IMR-90 (cell line): ENCODE measurements around the gene EBF3. TPM values are rescaled to one million over a fixed set of nuclear protein-coding genes. Genes with fewer than 3 reads are reported as not detected.

Source experiments
- ATAC-seq: fragments of 200-7000 bp; cut with Tn5 transposase; 2 replicates; pipeline ENCODE4 v1.9.1; 2020; ENCODE audit warnings: low read depth, mild to moderate bottlenecking, moderate library complexity
- BruUV-seq: library from RNA; stranded (reverse); fragments of 400-500 nt; replicated peaks from 2 replicates; lab custom pipeline; 2021; lab: Mats Ljungman, UMichigan
- CTCF ChIA-PET: fragments of 300-600 bp; formaldehyde crosslinking; extraction: SDS; loops from one replicate; lab custom pipeline; 2021; ENCODE audit warnings: antibody characterized with exemption; lab: Yijun Ruan, JAX
- POLR2A ChIA-PET: fragments of 300-600 bp; sonication (Branson Sonifier 250); formaldehyde crosslinking; loops from one replicate; lab custom pipeline; 2022; ENCODE audit warnings: antibody characterized with exemption; ENCODE audit not compliant: unreplicated experiment; lab: Charles Lee
- DNase-seq: peaks from one replicate; pipeline ENCODE4 v3.0.0; 2013
- H2AFZ ChIP-seq: replicated peaks from 2 replicates; pipeline ENCODE3; 2013; ENCODE audit warnings: low read length, mild to moderate bottlenecking; ENCODE audit not compliant: poor library complexity
- H2AK5ac ChIP-seq: 2 replicates; pipeline ENCODE4 v1.6.1; 2013; ENCODE audit warnings: low read depth, low read length, inconsistent platforms
- H2AK9ac ChIP-seq: replicated peaks from 2 replicates; pipeline ENCODE3; 2013; ENCODE audit warnings: mild to moderate bottlenecking, low read depth, low read length, moderate library complexity; ENCODE audit not compliant: poor library complexity
- H2BK120ac ChIP-seq: 2 replicates; pipeline ENCODE4 v1.6.1; 2013; ENCODE audit warnings: low read depth, low read length, inconsistent platforms
- H2BK15ac ChIP-seq: 3 replicates; pipeline ENCODE4 v1.6.1; 2013; ENCODE audit warnings: low read depth, low read length, inconsistent platforms
- H2BK20ac ChIP-seq: 2 replicates; pipeline ENCODE4 v1.6.1; 2013; ENCODE audit warnings: low read depth, mild to moderate bottlenecking, inconsistent platforms, low read length, moderate library complexity
- H2BK5ac ChIP-seq: 2 replicates; pipeline ENCODE4 v1.6.1; 2013; ENCODE audit warnings: mild to moderate bottlenecking, low read depth, low read length, inconsistent platforms; ENCODE audit not compliant: poor library complexity, severe bottlenecking
- H3K14ac ChIP-seq: replicated peaks from 2 replicates; pipeline ENCODE4 v1.6.1; 2013; ENCODE audit warnings: low read depth, low read length, inconsistent platforms
- H3K18ac ChIP-seq: 2 replicates; pipeline ENCODE4 v1.6.1; 2013; ENCODE audit warnings: low read depth, low read length, control low read depth
- H3K23ac ChIP-seq: 2 replicates; pipeline ENCODE4 v1.6.1; 2013; ENCODE audit warnings: low read depth, low read length, inconsistent platforms
- H3K27ac ChIP-seq: 2 replicates; pipeline ENCODE4 v1.5.1; 2013; ENCODE audit warnings: mild to moderate bottlenecking, control low read depth, low read length; ENCODE audit not compliant: insufficient read depth
- H3K27me3 ChIP-seq: 2 replicates; pipeline ENCODE4 v1.6.1; 2013; ENCODE audit warnings: low read length; ENCODE audit not compliant: control insufficient read depth, insufficient read depth
- H3K36me3 ChIP-seq: 2 replicates; pipeline ENCODE4 v1.6.1; 2013; ENCODE audit warnings: low read length, mixed read lengths; ENCODE audit not compliant: control insufficient read depth, insufficient read depth
- H3K4ac ChIP-seq: 2 replicates; pipeline ENCODE4 v1.6.1; 2013; ENCODE audit warnings: low read depth, low read length, inconsistent platforms
- H3K4me1 ChIP-seq: 2 replicates; pipeline ENCODE4 v1.6.1; 2013; ENCODE audit warnings: low read length, mixed read lengths; ENCODE audit not compliant: control insufficient read depth, insufficient read depth
- H3K4me2 ChIP-seq: 2 replicates; pipeline ENCODE4 v1.6.1; 2013; ENCODE audit warnings: low read depth, mild to moderate bottlenecking, control low read depth, low read length, moderate library complexity
- H3K4me3 ChIP-seq: 2 replicates; pipeline ENCODE4 v1.5.1; 2013; ENCODE audit warnings: low read depth, mild to moderate bottlenecking, control low read depth, low read length, moderate library complexity; ENCODE audit not compliant: insufficient read depth
- H3K56ac ChIP-seq: 2 replicates; pipeline ENCODE4 v1.6.1; 2013; ENCODE audit warnings: low read length, inconsistent platforms; ENCODE audit not compliant: insufficient read depth; ENCODE audit errors: extremely low read depth
- H3K79me1 ChIP-seq, 2 experiments: 2 replicates each; pipeline ENCODE4 v1.6.1; 2013; ENCODE audit warnings: low read length in 2 of 2, inconsistent platforms in 1 of 2, low read depth in 1 of 2
- H3K9ac ChIP-seq: 2 replicates; pipeline ENCODE4 v1.6.1; 2013; ENCODE audit warnings: low read depth, low read length, control low read depth
- H3K9me1 ChIP-seq: 2 replicates; pipeline ENCODE4 v1.6.1; 2013; ENCODE audit warnings: low read length, inconsistent platforms; ENCODE audit not compliant: insufficient read depth
- H3K9me3 ChIP-seq: 2 replicates; pipeline ENCODE4 v1.6.1; 2013; ENCODE audit warnings: low read length; ENCODE audit not compliant: control insufficient read depth, insufficient read depth
- H4K20me1 ChIP-seq: 2 replicates; pipeline ENCODE4 v1.6.1; 2013; ENCODE audit warnings: low read length, inconsistent platforms; ENCODE audit not compliant: insufficient read depth
- H4K5ac ChIP-seq: 2 replicates; pipeline ENCODE4 v1.6.1; 2013; ENCODE audit warnings: mild to moderate bottlenecking, low read depth, low read length, control low read depth
- H4K8ac ChIP-seq, 2 experiments: 2 replicates each; pipeline ENCODE4 v1.6.1; 2013; ENCODE audit warnings: low read depth in 2 of 2, low read length in 2 of 2, control low read depth in 1 of 2, inconsistent platforms in 1 of 2
- H4K91ac ChIP-seq: 2 replicates; pipeline ENCODE4 v1.6.1; 2013; ENCODE audit warnings: low read depth, low read length, inconsistent platforms; ENCODE audit not compliant: insufficient read depth
- BHLHE40 ChIP-seq: fragments of 150-350 bp; IDR thresholded peaks from 2 replicates; pipeline ENCODE4 v1.6.1; 2016; ENCODE audit warnings: mild to moderate bottlenecking, low read depth, low read length
- CEBPB ChIP-seq: IDR thresholded peaks from 2 replicates; pipeline ENCODE4 v1.6.1; 2012; ENCODE audit warnings: low read depth, low read length, improper control_type of control experiment
- CHD1 ChIP-seq: IDR thresholded peaks from 2 replicates; pipeline ENCODE4 v1.6.1; 2012; ENCODE audit warnings: low read depth, low read length, improper control_type of control experiment
- FOS ChIP-seq: fragments of 150-350 bp; IDR thresholded peaks from 2 replicates; pipeline ENCODE4 v1.6.1; 2016; ENCODE audit warnings: low read depth, low read length
- MAFK ChIP-seq: IDR thresholded peaks from 2 replicates; pipeline ENCODE4 v1.6.1; 2012; ENCODE audit warnings: low read depth, low read length, improper control_type of control experiment
- MAZ ChIP-seq: IDR thresholded peaks from 2 replicates; pipeline ENCODE4 v1.6.1; 2012; ENCODE audit warnings: low read depth, mild to moderate bottlenecking, low read length, improper control_type of control experiment, moderate library complexity, borderline replicate concordance
- MXI1 ChIP-seq: IDR thresholded peaks from 2 replicates; pipeline ENCODE4 v1.6.1; 2012; ENCODE audit warnings: low read depth, mild to moderate bottlenecking, low read length, moderate library complexity, borderline replicate concordance
- NFE2L2 ChIP-seq: fragments of 150-350 bp; IDR thresholded peaks from 2 replicates; pipeline ENCODE4 v1.6.1; 2016; ENCODE audit warnings: low read depth, mild to moderate bottlenecking, low read length
- POLR2A ChIP-seq: IDR thresholded peaks from 2 replicates; pipeline ENCODE4 v1.6.1; 2012; ENCODE audit warnings: mild to moderate bottlenecking, low read depth, low read length
- RAD21 ChIP-seq: IDR thresholded peaks from 2 replicates; pipeline ENCODE4 v1.6.1; 2012; ENCODE audit warnings: low read length, improper control_type of control experiment
- RCOR1 ChIP-seq: IDR thresholded peaks from 2 replicates; pipeline ENCODE4 v1.6.1; 2012; ENCODE audit warnings: mild to moderate bottlenecking, low read length, improper control_type of control experiment; ENCODE audit not compliant: insufficient replicate concordance
- RFX5 ChIP-seq: IDR thresholded peaks from 2 replicates; pipeline ENCODE4 v1.8.0; 2012; ENCODE audit warnings: low read depth, mild to moderate bottlenecking, low read length, moderate library complexity
- SMC3 ChIP-seq: fragments of 150-350 bp; IDR thresholded peaks from 2 replicates; pipeline ENCODE4 v1.6.1; 2016; ENCODE audit warnings: low read depth, mild to moderate bottlenecking, antibody characterized with exemption, low read length, moderate library complexity
- WGBS, 2 experiments: methylation state at CpG; one replicate each; pipeline versions ENCODE4 v1.1.5 to v1.1.7; 2013; ENCODE audit warnings: missing lambda C conversion rate in 2 of 2; ENCODE audit not compliant: insufficient read length in 1 of 2; ENCODE audit errors: extremely low coverage in 2 of 2; 5-methylcytosine and 5-hydroxymethylcytosine counted together
- dilution Hi-C: fragments of 300-500 bp; cut with HindIII; formaldehyde crosslinking; loops from one replicate; pipeline ENCODE4 v1.14.3; 2018; ENCODE audit warnings: low sequenced_read_pairs; ENCODE audit not compliant: unreplicated experiment
- in situ Hi-C: fragments of 300-500 bp; cut with MboI; formaldehyde crosslinking; loops from 3 replicates; pipeline ENCODE4 v1.14.3; 2019; ENCODE audit warnings: low sequenced_read_pairs, inconsistent platforms, mixed read lengths
- intact Hi-C: fragments of 100-400 bp; cut with micrococcal nuclease; formaldehyde crosslinking; loops from 2 replicates; pipeline ENCODE4 v1.10.0; 2022
- polyA plus RNA-seq, 3 experiments: library from polyadenylated mRNA; depleted of rRNA; stranded (reverse); fragments of >200 nt; gene quantifications; 2 replicates each; pipeline ENCODE4 v1.2.3, GENCODE V29; 2012; ENCODE audit warnings: low replicate concordance in 1 of 3
- total RNA-seq: library from RNA; depleted of rRNA; stranded (reverse); fragments of >200 nt; gene quantifications from 2 replicates; pipeline ENCODE4 v1.2.3, GENCODE V29; 2012
- TF ChIP-seq, protein P1 (sequence below): conservative IDR thresholded peaks from 2 replicates; pipeline ENCODE4 v1.5.1; 2012; ENCODE audit warnings: mild to moderate bottlenecking, low read depth, low read length, improper control_type of control experiment
- TF ChIP-seq, protein P2 (sequence below): fragments of 150-350 bp; IDR thresholded peaks from 2 replicates; pipeline ENCODE4 v1.6.1; 2016; ENCODE audit warnings: low read depth, mild to moderate bottlenecking, low read length, moderate library complexity, borderline replicate concordance
- TF ChIP-seq, protein P3 (sequence below): fragments of 150-350 bp; IDR thresholded peaks from 2 replicates; pipeline ENCODE4 v1.6.1; 2017; ENCODE audit warnings: mild to moderate bottlenecking, antibody characterized with exemption, low read length, low read depth

Gene EBF3
- total and polyA plus RNA-seq, 2 of the 4 experiments (the other 2 are of a cell fraction), result 0.36 to 0.70 TPM

DNA sequence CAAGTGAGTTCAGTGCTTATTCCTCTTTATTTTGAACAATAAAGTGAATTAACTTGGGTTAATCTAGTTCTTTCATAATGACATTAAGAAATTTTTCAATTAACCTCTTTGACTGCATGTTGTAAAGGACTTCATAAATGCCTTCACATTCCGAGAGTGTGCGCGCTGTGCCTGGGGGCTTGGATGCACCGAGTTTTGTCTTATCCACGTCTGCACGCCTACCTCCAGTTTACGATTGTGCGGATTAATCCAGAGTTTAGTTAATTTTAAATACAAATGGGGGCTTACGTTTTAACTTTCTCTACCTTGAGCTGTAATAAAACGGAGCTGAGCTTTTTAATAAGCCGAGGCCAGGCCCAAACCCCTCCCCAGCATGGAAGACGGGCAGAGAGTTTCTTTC is 120.4 kb downstream of the EBF3 start:
- Histone ChIP-seq H2AFZ (no peak overlapping the region), H3K4me1 (no peaks in the 10 kb centered on the region), H3K23ac (no peak overlapping the region), H3K4me3 (no peak overlapping the region), H3K4me2 (no peak overlapping the region), H3K27ac (no peak overlapping the region), H4K20me1 (no peaks in the 10 kb centered on the region), H3K9ac (no peak overlapping the region), H3K79me1 (no peaks in the 10 kb centered on the region), H3K27me3 (no peaks in the 10 kb centered on the region), H2BK20ac (no peak overlapping the region), H2BK120ac (no peak overlapping the region), H2BK15ac (no peak overlapping the region), H2AK5ac (no peak overlapping the region), H3K56ac (no peak overlapping the region), H4K91ac (no peak overlapping the region), H3K14ac (no peak overlapping the region), H3K9me1 (no peaks in the 10 kb centered on the region), H4K5ac (no peak overlapping the region), H2BK5ac (no peak overlapping the region), H3K36me3 (peaks cover 8% of the 10 kb centered on the region), H2AK9ac (no peak overlapping the region), H3K4ac (no peak overlapping the region), H4K8ac (no peak overlapping the region), H3K9me3 (peaks cover 20% of the 10 kb centered on the region), H3K18ac (no peak overlapping the region)
- in situ Hi-C loops (no loop called here), intact Hi-C loops (no loop called here), dilution Hi-C loops (no loop called here)
- ChIA-PET CTCF (no interaction called here), POLR2A (no interaction called here)
- no CpG with 5 or more reads among the region's 12 CpGs for WGBS, 2 experiments
- no peak for ATAC-seq
- no peak for DNase-seq
- no TSS peak for BruUV-seq
- TF ChIP-seq, protein P1, sequence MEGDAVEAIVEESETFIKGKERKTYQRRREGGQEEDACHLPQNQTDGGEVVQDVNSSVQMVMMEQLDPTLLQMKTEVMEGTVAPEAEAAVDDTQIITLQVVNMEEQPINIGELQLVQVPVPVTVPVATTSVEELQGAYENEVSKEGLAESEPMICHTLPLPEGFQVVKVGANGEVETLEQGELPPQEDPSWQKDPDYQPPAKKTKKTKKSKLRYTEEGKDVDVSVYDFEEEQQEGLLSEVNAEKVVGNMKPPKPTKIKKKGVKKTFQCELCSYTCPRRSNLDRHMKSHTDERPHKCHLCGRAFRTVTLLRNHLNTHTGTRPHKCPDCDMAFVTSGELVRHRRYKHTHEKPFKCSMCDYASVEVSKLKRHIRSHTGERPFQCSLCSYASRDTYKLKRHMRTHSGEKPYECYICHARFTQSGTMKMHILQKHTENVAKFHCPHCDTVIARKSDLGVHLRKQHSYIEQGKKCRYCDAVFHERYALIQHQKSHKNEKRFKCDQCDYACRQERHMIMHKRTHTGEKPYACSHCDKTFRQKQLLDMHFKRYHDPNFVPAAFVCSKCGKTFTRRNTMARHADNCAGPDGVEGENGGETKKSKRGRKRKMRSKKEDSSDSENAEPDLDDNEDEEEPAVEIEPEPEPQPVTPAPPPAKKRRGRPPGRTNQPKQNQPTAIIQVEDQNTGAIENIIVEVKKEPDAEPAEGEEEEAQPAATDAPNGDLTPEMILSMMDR, result no peak
- TF ChIP-seq POLR2A (no peak), CHD1 (no peak), RFX5 (no peak), RAD21 (no peak), RCOR1 (no peak), MXI1 (no peak), MAFK (no peak), SMC3 (no peak), BHLHE40 (no peak), NFE2L2 (no peak), FOS (no peak), CEBPB (no peak), MAZ (no peak)
- TF ChIP-seq, protein P2, sequence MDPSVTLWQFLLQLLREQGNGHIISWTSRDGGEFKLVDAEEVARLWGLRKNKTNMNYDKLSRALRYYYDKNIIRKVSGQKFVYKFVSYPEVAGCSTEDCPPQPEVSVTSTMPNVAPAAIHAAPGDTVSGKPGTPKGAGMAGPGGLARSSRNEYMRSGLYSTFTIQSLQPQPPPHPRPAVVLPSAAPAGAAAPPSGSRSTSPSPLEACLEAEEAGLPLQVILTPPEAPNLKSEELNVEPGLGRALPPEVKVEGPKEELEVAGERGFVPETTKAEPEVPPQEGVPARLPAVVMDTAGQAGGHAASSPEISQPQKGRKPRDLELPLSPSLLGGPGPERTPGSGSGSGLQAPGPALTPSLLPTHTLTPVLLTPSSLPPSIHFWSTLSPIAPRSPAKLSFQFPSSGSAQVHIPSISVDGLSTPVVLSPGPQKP, result no peak
- TF ChIP-seq, protein P3, sequence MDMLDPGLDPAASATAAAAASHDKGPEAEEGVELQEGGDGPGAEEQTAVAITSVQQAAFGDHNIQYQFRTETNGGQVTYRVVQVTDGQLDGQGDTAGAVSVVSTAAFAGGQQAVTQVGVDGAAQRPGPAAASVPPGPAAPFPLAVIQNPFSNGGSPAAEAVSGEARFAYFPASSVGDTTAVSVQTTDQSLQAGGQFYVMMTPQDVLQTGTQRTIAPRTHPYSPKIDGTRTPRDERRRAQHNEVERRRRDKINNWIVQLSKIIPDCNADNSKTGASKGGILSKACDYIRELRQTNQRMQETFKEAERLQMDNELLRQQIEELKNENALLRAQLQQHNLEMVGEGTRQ, result no peak
